HG03135 (cell line): Measurements from ENCODE around the gene SNX8.

ENCODE experiments used
- ATAC-seq: cut with Tn5 transposase; IDR thresholded peaks from one replicate; pipeline ENCODE4 v1.9.1; 2021; ENCODE audit warnings: mild to moderate bottlenecking, moderate library complexity; ENCODE audit not compliant: unreplicated experiment

SNX8 gene

DNA sequence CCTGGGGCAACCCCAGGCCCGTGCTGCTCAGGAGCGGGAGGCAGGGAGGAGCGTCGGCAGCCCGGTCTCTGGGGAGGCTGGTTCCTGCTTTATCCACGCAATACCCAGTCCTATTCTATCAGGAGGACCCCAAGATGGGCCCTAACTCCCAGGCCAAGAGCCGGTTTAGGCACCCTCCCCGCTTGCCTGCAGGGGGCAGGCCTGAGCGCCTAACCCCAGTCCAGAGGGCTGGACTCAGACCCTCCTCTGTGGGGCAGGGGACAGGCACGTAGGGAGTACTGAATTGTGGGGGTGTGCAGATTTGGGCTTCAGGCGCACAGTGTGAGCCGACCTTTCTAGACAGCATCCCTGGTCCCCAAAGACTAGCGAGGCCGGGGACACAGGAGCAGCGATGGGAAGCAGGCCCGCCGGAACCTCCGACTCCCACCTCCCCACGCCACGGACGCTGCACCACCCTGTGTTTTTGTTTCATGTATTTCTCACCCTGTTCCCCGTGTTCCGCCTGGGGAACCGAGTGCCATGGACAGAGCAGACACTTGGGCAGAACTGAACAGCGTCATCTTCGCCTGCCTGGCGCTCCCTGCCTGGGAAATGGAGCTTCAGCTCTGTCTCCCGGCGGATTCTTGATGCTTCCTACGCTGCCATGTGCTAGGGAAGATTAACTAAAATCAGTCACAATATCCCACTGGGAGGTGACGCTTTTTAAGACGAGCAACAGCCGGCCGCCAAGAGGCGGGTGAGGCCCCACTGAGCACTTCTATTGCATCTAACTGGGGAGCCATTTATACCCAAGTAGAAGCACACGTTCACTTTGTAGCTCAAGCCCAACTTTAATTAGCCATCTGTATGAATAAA lies 66.9 kb downstream of the SNX8 start:
- ATAC-seq: no peak

DNA sequence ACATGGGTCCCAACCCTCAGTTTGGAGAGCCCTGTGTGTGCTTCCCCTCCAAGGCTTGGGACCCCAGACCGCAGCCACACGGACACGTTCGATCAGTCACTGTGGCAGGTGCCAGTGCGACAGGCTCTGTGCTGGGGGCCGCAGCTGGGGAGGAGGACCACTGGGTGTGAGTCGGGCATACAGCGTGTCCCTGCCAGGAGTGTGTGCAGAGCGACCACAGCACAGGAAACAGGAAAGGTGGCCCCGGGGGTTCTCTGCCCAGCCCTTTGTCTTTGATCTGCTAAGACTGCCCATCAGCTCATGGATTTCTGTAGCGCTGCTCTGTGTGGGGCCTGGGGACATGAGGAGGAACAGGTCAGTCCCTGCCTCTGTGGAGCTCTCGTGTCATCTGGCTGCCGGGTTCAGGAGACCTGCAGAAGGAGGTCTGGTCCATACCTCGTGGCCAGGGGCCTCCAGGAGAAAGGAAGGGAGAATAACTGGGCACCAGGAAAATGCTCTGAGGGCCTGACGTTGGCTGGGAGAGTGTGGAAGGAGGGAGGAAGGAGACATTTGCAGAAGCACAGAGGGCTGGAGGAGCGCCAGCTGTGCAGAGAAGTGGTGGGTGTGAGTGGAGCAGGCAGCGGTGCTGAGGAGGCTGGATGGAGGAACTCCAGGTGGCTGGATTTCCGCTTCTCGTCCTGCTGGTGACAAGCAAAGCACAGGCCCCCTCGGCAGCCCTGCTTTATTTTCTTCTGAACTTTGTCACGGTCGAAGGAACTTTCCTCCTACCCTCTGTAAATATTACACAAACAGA lies 68.2 kb downstream of the SNX8 start:
- ATAC-seq: no peak

DNA sequence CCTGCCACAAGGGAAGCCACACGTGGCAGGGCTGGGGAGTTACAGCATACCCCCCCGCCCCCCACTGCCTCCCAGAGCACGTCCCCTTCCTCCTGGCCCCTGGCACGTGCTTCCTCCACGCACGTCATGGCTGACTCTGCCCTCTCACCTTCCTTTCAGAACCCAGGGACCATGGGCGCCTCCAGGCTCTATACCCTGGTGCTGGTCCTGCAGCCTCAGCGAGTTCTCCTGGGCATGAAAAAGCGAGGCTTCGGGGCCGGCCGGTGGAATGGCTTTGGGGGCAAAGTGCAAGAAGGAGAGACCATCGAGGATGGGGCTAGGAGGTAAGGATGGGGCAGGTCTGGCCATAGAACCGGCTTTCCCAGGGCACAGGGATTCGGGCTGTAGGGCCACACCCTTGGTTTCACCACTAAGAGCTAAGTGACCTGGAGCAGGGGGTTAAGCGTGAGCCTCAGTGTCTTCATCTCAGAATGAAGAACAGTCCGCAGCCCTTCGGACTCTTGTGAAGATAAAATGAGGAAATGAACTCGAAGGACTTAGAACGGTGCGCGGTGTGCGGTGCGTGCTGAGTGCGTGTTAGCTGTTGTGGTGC lies 69.7 kb downstream of the SNX8 start:
- ATAC-seq: no peak

DNA sequence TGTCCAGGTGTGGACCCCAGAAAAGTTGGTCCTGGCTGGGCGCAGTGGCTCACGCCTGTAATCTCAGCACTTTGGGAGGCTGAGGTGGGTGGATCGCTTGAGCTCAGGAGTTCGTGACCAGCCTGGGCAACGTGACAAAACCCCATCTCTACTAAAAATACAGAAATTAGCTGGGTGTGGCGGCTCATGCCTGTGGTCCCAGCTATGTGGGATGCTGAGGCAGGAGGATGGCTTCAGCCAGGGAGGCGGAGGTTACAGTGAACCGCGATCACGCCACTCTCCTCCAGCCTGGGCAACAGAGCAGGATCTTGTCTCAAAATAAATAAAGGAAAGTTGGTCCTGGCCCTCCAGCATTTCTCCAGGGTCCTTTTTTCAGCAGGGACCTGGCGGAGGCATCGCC lies 70.8 kb downstream of the SNX8 start:
- ATAC-seq: no peak

GRCh38 chr7:2242541-2243429 lies 71.5 kb downstream of the SNX8 start:
- peak; percentile 20 for ATAC-seq

- peak; percentile 62 for ATAC-seq
Observed at GRCh38 chr7:2241580-2242540, 72.4 kb downstream of the SNX8 start, which contains the start of the genes MRM2 and NUDT1. Gene MRM2 (minus strand): TSS chr7:2242205. CDS start chr7:2242169, 36 bp downstream. Gene NUDT1 (plus strand): TSS chr7:2242226. CDS start chr7:2244575, 2,349 bp downstream.

DNA sequence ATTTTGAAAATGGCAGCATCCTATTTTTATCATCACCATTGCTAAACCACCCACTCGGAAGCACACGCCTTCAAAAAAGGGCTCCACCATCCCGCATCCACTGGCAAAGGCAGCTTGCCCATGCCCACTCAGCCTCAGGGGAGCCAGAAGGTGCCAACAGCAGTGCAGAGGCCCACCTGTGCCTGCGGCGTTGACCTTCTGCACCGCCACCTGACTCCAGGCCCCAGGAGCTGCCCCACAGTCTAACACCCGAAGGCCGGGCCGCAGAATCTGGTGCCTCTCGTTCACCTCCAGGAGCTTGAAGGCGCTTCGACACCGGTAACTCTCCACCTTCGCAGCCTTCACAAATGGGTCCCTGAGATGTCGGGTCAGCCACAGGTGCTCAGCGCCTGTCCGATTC lies 75.0 kb downstream of the SNX8 start:
- no peak for ATAC-seq

GRCh38 chr7:2237109-2237602 lies 77.1 kb downstream of the SNX8 start:
- ATAC-seq: peak; percentile 56

DNA sequence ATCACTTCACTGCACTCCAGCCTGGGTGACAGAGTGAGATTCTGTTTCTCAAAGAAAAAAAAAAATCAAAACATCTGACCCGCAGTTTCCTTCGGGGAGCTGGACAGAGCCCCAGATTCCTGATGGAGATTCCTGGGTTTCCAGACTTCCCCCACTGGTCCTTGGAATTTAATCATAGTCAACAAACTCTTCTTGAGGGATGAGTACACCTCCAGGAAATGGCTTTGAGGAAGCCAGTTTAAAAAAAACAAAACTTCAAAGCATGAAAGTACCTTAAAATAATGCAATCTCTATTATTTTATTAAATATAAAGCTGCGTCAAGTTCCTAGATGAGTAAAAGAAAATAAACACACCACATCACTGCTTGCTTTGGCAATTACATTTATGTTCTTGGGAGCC lies 80.3 kb downstream of the SNX8 start:
- ATAC-seq: no peak

- ATAC-seq: peak; percentile 69
Observed at GRCh38 chr7:2232766-2233520, 81.3 kb downstream of the SNX8 start, which contains the start of gene MAD1L1. Gene MAD1L1 (minus strand): TSS chr7:2232945. CDS start chr7:2230133, 2,812 bp downstream.

DNA sequence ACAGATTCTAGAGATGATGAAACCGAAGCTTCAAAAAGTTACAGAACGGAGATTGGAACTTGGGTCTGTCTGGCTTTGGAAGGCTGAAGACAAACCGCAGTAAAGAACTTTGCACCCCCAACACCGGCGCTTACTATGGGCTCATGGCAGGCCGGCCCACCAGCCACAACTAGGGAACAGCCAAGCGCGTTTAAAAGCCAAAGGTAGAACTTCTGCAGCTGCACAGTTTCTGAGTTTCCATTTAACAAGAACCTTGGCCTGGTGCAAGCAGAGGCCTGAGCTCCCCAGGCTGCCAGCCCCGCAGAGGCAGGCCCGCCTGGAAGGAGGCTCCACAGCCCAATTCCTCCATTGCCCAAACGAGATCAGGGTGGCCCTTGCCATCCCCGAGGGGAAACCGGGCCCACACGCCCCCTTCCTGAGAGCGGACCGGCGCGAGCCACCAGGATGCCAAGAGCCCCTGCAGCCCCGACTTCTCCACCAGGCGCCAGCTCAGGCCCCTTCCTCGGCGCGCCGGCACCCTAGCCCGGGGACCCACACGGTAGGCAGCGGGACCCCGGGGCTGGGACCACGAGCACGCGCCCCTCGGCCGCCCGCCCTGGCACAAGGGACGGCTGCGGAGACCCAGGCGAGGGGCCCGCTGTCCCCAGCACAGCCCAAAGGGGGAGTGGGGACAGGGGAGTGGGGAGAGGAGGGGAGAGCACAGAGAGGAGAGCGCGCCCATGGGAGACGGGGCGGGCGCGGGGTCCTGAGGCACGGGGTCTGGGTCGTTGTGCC lies 82.1 kb downstream of the SNX8 start:
- peak; percentile 25 for ATAC-seq

DNA sequence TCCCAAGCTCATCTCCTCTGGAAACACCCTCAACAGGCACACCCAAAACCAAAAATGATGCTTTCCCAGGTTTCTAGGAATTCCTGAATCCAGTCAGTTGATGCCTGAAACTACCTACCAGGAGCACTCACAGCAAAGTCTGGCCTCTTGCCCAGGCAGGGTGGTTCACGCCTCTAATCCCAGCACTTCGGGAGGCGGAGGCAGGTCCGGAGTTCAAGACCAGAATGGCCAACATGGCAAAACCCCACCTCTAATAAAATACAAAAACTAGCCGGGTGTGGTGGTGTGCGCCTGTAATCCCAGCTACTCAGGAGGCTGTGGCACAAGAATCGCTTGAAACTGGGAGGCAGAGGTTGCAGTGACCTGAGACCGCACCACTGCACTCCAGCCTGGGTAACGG lies 83.4 kb downstream of the SNX8 start:
- no peak for ATAC-seq

GRCh38 chr7:2230226-2230625 lies 84.0 kb downstream of the SNX8 start:
- ATAC-seq: no peak

- no peak for ATAC-seq
Observed at GRCh38 chr7:2229467-2229866, 84.8 kb downstream of the SNX8 start.

DNA sequence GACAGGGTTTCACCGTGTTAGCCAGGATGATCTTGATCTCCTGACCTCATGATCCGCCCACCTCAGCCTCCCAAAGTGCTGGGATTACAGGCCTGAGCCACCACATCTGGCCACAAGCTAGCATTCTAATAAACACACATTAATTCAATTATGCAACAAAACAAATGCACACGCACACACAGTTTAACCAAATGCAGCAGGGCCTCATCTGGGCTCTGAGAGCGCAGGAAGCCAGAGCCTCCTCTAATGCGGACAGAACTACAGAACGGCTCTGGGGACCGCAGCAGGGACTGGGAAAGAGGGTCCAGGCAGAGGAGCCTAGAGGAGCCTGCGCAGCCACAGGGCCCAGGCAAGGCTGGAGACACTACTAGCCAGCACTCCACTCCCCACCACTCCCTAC lies 85.3 kb downstream of the SNX8 start:
- no peak for ATAC-seq

- ATAC-seq: no peak
Observed at GRCh38 chr7:2227699-2228098, 86.5 kb downstream of the SNX8 start.

DNA sequence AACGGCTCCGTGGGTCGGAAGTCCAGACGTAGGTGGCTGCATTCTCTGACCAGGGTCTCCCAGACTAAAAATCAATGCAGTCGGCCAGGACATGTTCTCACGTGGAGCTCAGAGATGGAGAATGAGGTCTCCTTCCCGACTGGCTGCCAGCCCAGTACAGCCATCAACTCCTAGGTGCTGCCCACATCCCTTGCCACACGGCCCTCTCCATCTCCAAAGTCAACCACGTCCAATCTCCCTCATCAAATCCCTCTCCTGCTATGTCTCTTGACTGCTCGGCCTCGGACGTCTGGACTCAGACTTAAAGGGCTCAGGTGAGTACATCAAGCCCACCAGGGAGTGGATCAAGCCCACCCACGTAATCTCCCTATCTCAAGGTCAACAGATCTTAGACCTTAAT lies 88.4 kb downstream of the SNX8 start:
- ATAC-seq: no peak

- no peak for ATAC-seq
Observed at GRCh38 chr7:2225336-2225735, 88.9 kb downstream of the SNX8 start.
